Loucy (cell line): Measurements from ENCODE around the gene COPS7A.

ENCODE experiments used
- H2AFZ ChIP-seq: fragments of 200-600 bp; sonication (generic); 2 replicates; pipeline ENCODE4 v1.6.0; 2016; ENCODE audit warnings: antibody characterized with exemption, mild to moderate bottlenecking, low read length, moderate library complexity
- H3F3A ChIP-seq: fragments of 200-600 bp; 2 replicates; pipeline ENCODE4 v1.6.0; 2016; ENCODE audit warnings: antibody characterized with exemption, low read depth, mild to moderate bottlenecking
- H3K27me3 ChIP-seq: fragments of 200-600 bp; sonication (generic); 2 replicates; pipeline ENCODE4 v1.6.1; 2014; ENCODE audit warnings: low read length, mild to moderate bottlenecking; ENCODE audit not compliant: insufficient read depth, poor library complexity, severe bottlenecking
- H3K36me3 ChIP-seq: fragments of 200-600 bp; sonication (generic); 2 replicates; pipeline ENCODE4 v1.6.1; 2016; ENCODE audit warnings: low read length; ENCODE audit not compliant: insufficient read depth
- H3K4me1 ChIP-seq: fragments of 200-600 bp; sonication (generic); 2 replicates; pipeline ENCODE4 v1.5.1; 2014; ENCODE audit warnings: low read length, mild to moderate bottlenecking; ENCODE audit not compliant: insufficient read depth, poor library complexity, severe bottlenecking
- H3K4me2 ChIP-seq: fragments of 200-600 bp; sonication (generic); 2 replicates; pipeline ENCODE4 v1.6.0; 2014; ENCODE audit warnings: antibody characterized with exemption, low read length, low read depth, mild to moderate bottlenecking; ENCODE audit not compliant: poor library complexity, severe bottlenecking
- H3K4me3 ChIP-seq: fragments of 200-600 bp; sonication (generic); 2 replicates; pipeline ENCODE4 v1.5.1; 2014; ENCODE audit warnings: low read length, mild to moderate bottlenecking, mixed read lengths; ENCODE audit not compliant: poor library complexity, severe bottlenecking
- H3K79me2 ChIP-seq: fragments of 200-600 bp; sonication (generic); 2 replicates; pipeline ENCODE4 v1.6.1; 2014; ENCODE audit warnings: low read length; ENCODE audit not compliant: insufficient read depth
- H3K9ac ChIP-seq: fragments of 200-600 bp; sonication (generic); 2 replicates; pipeline ENCODE4 v1.6.0; 2014; ENCODE audit warnings: mild to moderate bottlenecking, low read depth, low read length, moderate library complexity; ENCODE audit not compliant: poor library complexity, severe bottlenecking
- H3K9me2 ChIP-seq: fragments of 200-600 bp; sonication (generic); replicated peaks from 2 replicates; pipeline ENCODE4 v1.6.1; 2016; ENCODE audit warnings: low read depth, low read length, mixed read lengths
- H3K9me3 ChIP-seq: fragments of 200-600 bp; sonication (generic); 2 replicates; pipeline ENCODE4 v1.6.1; 2014; ENCODE audit warnings: mild to moderate bottlenecking, antibody characterized with exemption, low read length, low read depth; ENCODE audit not compliant: insufficient read depth
- H4K20me1 ChIP-seq: fragments of 200-600 bp; sonication (generic); 2 replicates; pipeline ENCODE4 v1.6.0; 2014; ENCODE audit warnings: antibody characterized with exemption, low read length, mild to moderate bottlenecking; ENCODE audit not compliant: insufficient read depth, poor library complexity, severe bottlenecking
- CTCF ChIP-seq: fragments of 200-600 bp; sonication (generic); conservative IDR thresholded peaks from 2 replicates; pipeline ENCODE4 v1.5.1; 2014; ENCODE audit warnings: mild to moderate bottlenecking, antibody characterized with exemption, low read length
- EZH2phosphoT487 ChIP-seq: fragments of 200-600 bp; IDR thresholded peaks from 2 replicates; pipeline ENCODE4 v1.6.1; 2018; ENCODE audit warnings: antibody characterized with exemption, mild to moderate bottlenecking, moderate library complexity, borderline replicate concordance

The COPS7A gene

GRCh38 chr12:6691473-6691872 lies 32.4 kb upstream of the COPS7A start:
- no peak overlapping the region for H3K4me3 ChIP-seq
- TF ChIP-seq EZH2phosphoT487 (no peak), CTCF (no peak)
- peaks cover 16% of the 10 kb centered on the region for H4K20me1 ChIP-seq
- peaks cover 34% of the 10 kb centered on the region for H3K79me2 ChIP-seq
- H3K4me2 ChIP-seq = no peak overlapping the region
- H3F3A ChIP-seq = 0 out of 2 replicates have a peak, but pooled peaks cover 3% of the 10 kb centered on the region
- no peak overlapping the region for H3K9ac ChIP-seq
- no peaks in the 10 kb centered on the region for H3K36me3 ChIP-seq
- H3K9me2 ChIP-seq = no peaks in the 10 kb centered on the region
- H3K4me1 ChIP-seq = peaks cover 43% of the 10 kb centered on the region
- H3K9me3 ChIP-seq = no peaks in the 10 kb centered on the region
- H2AFZ ChIP-seq = no peak overlapping the region
- no peaks in the 10 kb centered on the region for H3K27me3 ChIP-seq

GRCh38 chr12:6692888-6693287 lies 31.0 kb upstream of the COPS7A start:
- peaks cover 20% of the 10 kb centered on the region for H3K79me2 ChIP-seq
- H3K27me3 ChIP-seq = no peaks in the 10 kb centered on the region
- no peaks in the 10 kb centered on the region for H3K36me3 ChIP-seq
- no peaks in the 10 kb centered on the region for H3K9me2 ChIP-seq
- no peak overlapping the region for H3K4me3 ChIP-seq
- peaks cover 29% of the 10 kb centered on the region for H3K4me1 ChIP-seq
- 0 out of 2 replicates have a peak, but pooled peaks cover 3% of the 10 kb centered on the region for H3F3A ChIP-seq
- H3K4me2 ChIP-seq = no peak overlapping the region
- no peak overlapping the region for H2AFZ ChIP-seq
- peaks cover 5% of the 10 kb centered on the region for H4K20me1 ChIP-seq
- no peak overlapping the region for H3K9ac ChIP-seq
- TF ChIP-seq CTCF (no peak), EZH2phosphoT487 (no peak)
- H3K9me3 ChIP-seq = no peaks in the 10 kb centered on the region

- no peaks in the 10 kb centered on the region for H3K9me3 ChIP-seq
- H3K4me3 ChIP-seq = no peak overlapping the region
- H3K27me3 ChIP-seq = no peaks in the 10 kb centered on the region
- no peaks in the 10 kb centered on the region for H3K9me2 ChIP-seq
- peaks cover 24% of the 10 kb centered on the region for H3K4me1 ChIP-seq
- TF ChIP-seq EZH2phosphoT487 (no peak), CTCF (no peak)
- peaks cover 10% of the 10 kb centered on the region for H3K79me2 ChIP-seq
- no peaks in the 10 kb centered on the region for H4K20me1 ChIP-seq
- peak overlapping the region; percentile 7 for H3K9ac ChIP-seq
- H3F3A ChIP-seq = 0 out of 2 replicates have a peak, but pooled peaks cover 3% of the 10 kb centered on the region
- H2AFZ ChIP-seq = no peak overlapping the region
- H3K36me3 ChIP-seq = no peaks in the 10 kb centered on the region
- no peak overlapping the region for H3K4me2 ChIP-seq
These were observed 30.0 kb upstream of the COPS7A start for GRCh38 chr12:6693832-6694355.
